Stimulated activated CD4-positive, alpha-beta T cell treated with anti-CD3 and anti-CD28 coated beads, Interleukin-4, amount 100 ng/mL, for 1 hour (primary cell): ENCODE results near the gene SEC16B.

Experiments used
- DNase-seq: peaks from one replicate; pipeline ENCODE4 v3.0.0-alpha.2; 2020

The SEC16B gene

GRCh38 chr1:177941976-177942375 is 27.9 kb downstream of the SEC16B start:
- DNase-seq: no peak

GRCh38 chr1:177940682-177941081 is 29.2 kb downstream of the SEC16B start:
- no peak for DNase-seq

- no peak for DNase-seq
Observed at GRCh38 chr1:177937931-177938330, 31.9 kb downstream of the SEC16B start.

GRCh38 chr1:177937174-177937770 is 32.6 kb downstream of the SEC16B start:
- DNase-seq: no peak

- no peak for DNase-seq
Observed at GRCh38 chr1:177935638-177936415, 34.0 kb downstream of the SEC16B start.

GRCh38 chr1:177934927-177935326 is 34.9 kb downstream of the SEC16B start:
- no peak for DNase-seq

- DNase-seq: no peak
Observed at GRCh38 chr1:177934461-177934860, 35.4 kb downstream of the SEC16B start.

GRCh38 chr1:177933881-177934280 is 36.0 kb downstream of the SEC16B start:
- DNase-seq: no peak

- no peak for DNase-seq
Observed at GRCh38 chr1:177932123-177932522, 37.7 kb downstream of the SEC16B start.

GRCh38 chr1:177928952-177929351 is 40.9 kb downstream of the SEC16B start:
- no peak for DNase-seq

GRCh38 chr1:177928194-177928593 is 41.7 kb downstream of the SEC16B start:
- DNase-seq: no peak

GRCh38 chr1:177927021-177927596 is 42.7 kb downstream of the SEC16B start:
- DNase-seq: no peak

- DNase-seq: no peak
Observed at GRCh38 chr1:177926201-177926600, 43.7 kb downstream of the SEC16B start.

GRCh38 chr1:177925006-177925405 is 44.9 kb downstream of the SEC16B start:
- DNase-seq: no peak

- no peak for DNase-seq
Observed at GRCh38 chr1:177923441-177923840, 46.4 kb downstream of the SEC16B start.

GRCh38 chr1:177922209-177922608 is 47.6 kb downstream of the SEC16B start:
- DNase-seq: no peak

- no peak for DNase-seq
Observed at GRCh38 chr1:177921590-177921989, 48.3 kb downstream of the SEC16B start.

GRCh38 chr1:177920091-177920490 is 49.8 kb downstream of the SEC16B start:
- DNase-seq: no peak

- no peak for DNase-seq
Observed at GRCh38 chr1:177915641-177916040, 54.2 kb downstream of the SEC16B start.

- DNase-seq: no peak
Observed at GRCh38 chr1:177914603-177915002, 55.3 kb downstream of the SEC16B start.

- DNase-seq: no peak
Observed at GRCh38 chr1:177913762-177914540, 55.9 kb downstream of the SEC16B start.

GRCh38 chr1:177912991-177913390 is 56.9 kb downstream of the SEC16B start:
- DNase-seq: no peak

- DNase-seq: no peak
Observed at GRCh38 chr1:177909416-177909815, 60.4 kb downstream of the SEC16B start.

- DNase-seq: no peak
Observed at GRCh38 chr1:177907000-177907399, 62.9 kb downstream of the SEC16B start.
